ENCODE results near the gene GAB3.

GRCh38 chrX:154720067-154720466 is 30.8 kb downstream of the GAB3 start:
- TF ChIP-seq CTCF (IDR thresholded peaks at IDR 0.05) (no peak), POLR2A (IDR thresholded peaks at IDR 0.05) (no peak)

Data from body of pancreas (tissue), 4 donors.